ENCODE results near the gene CREBBP.

DNA sequence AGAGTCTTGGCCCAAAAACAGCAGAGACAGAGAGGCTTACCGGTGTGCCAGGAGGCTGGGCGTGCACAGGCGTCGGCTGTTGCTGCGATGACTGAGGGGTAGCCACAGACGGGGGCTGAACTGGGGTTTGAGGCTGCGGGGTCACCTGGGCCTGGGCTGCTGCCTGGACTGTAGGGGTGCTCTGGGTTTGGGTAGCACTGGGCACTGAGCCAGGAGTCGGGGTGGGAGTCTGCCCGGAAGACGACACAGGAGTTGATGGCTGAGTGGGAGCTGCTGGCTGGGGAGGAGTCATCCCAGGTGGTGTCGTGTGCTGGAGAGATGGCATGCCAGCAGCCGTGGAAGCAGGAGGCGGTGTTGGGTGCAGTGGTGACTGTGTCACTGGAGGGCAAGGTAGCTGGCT, 110.0 kb downstream of the CREBBP start:
- TF ChIP-seq, protein P1, sequence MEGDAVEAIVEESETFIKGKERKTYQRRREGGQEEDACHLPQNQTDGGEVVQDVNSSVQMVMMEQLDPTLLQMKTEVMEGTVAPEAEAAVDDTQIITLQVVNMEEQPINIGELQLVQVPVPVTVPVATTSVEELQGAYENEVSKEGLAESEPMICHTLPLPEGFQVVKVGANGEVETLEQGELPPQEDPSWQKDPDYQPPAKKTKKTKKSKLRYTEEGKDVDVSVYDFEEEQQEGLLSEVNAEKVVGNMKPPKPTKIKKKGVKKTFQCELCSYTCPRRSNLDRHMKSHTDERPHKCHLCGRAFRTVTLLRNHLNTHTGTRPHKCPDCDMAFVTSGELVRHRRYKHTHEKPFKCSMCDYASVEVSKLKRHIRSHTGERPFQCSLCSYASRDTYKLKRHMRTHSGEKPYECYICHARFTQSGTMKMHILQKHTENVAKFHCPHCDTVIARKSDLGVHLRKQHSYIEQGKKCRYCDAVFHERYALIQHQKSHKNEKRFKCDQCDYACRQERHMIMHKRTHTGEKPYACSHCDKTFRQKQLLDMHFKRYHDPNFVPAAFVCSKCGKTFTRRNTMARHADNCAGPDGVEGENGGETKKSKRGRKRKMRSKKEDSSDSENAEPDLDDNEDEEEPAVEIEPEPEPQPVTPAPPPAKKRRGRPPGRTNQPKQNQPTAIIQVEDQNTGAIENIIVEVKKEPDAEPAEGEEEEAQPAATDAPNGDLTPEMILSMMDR (IDR thresholded peaks at IDR 0.05): no peak
- TF ChIP-seq ZFX (IDR thresholded peaks at IDR 0.05; ENCODE audit: borderline replicate concordance): no peak
